Fibroblast of upper back skin (primary cell): Measurements from ENCODE around the gene DIP2A.
"Not testable (repeated sequence)": the region's sequence is repeated elsewhere in the genome, so short reads cannot be mapped to it uniquely, and the experiment has no call there.

Experiments
- DNase-seq: peaks from one replicate; pipeline ENCODE4 v3.0.0-alpha.2; 2013

The DIP2A gene

GRCh38 chr21:46454142-46454541, 4.5 kb upstream of the DIP2A start:
- no peak for DNase-seq

GRCh38 chr21:46454634-46455390, 3.9 kb upstream of the DIP2A start:
- DNase-seq: no peak

- peak; percentile 57 for DNase-seq
Measured at GRCh38 chr21:46455575-46456385, 2.9 kb upstream of the DIP2A start.

DNA sequence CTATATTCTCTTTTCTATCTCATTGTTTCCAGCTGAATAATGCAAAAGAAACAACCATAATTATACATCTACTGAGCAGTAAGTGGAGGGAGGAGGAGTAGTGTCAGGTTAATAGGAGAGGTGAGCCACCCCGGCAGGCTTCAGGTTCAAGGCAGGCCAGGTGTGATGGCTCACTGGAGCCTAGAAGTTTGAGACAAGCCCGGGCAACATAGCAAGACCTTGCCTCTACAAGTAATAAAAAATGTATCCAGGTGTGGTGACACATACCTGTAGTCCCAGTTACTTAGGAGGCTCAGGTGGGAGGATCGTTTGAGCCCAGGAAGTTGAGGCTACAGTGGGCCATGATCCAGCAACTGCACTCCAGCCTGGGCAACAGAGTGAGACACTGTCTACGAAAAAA, 1.9 kb upstream of the DIP2A start:
- no peak for DNase-seq

GRCh38 chr21:46457801-46458314, 833 bp upstream of the DIP2A start:
- DNase-seq: peak; percentile 13

GRCh38 chr21:46459024-46459355, 299 bp downstream of the DIP2A start:
- no peak for DNase-seq

DNA sequence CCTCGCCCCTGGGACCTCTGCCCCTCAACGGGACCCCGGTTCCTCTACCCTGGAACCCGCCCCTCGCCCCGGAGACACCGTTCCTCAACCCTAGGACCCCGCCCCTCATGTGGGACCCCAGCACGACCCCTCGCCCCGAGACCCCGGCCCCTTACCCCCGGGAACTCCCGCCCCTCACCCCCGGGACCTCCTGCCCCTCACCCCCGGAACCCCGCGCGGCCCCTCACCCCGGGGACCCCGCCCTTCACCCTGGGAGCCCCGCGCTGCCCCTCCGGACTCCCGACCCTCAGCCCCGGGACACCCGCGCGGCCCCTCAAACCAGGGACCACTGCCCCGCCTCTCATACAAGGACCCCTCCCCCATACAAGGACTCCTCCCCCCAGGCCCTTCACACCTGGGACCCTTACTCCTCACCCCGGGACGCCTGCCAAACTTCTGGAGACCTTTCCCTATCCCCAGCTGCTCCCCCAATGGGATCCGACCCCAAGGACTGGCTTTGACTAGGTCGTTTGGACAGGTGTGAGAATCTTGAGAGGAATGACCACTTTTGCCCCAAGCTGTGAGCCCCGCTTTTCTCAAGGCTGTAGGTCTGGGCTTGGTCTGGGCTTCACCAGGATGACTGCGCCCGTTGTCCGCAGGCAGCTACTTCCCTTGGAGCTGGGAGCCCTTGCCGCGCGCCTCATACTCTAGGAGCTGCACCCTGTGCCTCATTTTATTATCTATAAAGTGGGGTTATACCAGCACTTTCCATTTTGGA, 843 bp downstream of the DIP2A start:
- DNase-seq: peak; percentile 27

GRCh38 chr21:46461909-46462308, 3.2 kb downstream of the DIP2A start:
- no peak for DNase-seq

GRCh38 chr21:46465153-46465552, 6.5 kb downstream of the DIP2A start:
- DNase-seq: not testable (repeated sequence)

DNA sequence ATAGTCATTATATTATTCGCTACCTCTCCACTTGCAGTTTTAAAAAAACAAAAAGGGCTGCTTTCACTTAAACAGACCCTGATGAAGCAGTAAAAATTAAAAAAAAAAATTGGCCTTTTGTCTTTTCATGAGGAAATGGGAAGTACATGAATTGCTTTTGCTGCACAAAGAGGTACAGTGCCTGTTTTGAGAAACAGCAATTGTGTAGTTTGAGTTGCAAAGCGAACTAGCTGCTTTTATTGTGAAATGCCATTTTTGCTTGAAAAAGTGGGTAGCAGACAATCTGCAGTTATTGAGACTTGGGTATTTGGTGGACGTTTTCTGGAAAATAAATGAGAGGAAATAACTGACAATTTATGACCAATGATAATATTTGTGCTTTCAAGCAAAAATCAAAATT, 7.0 kb downstream of the DIP2A start:
- DNase-seq: no peak

DNA sequence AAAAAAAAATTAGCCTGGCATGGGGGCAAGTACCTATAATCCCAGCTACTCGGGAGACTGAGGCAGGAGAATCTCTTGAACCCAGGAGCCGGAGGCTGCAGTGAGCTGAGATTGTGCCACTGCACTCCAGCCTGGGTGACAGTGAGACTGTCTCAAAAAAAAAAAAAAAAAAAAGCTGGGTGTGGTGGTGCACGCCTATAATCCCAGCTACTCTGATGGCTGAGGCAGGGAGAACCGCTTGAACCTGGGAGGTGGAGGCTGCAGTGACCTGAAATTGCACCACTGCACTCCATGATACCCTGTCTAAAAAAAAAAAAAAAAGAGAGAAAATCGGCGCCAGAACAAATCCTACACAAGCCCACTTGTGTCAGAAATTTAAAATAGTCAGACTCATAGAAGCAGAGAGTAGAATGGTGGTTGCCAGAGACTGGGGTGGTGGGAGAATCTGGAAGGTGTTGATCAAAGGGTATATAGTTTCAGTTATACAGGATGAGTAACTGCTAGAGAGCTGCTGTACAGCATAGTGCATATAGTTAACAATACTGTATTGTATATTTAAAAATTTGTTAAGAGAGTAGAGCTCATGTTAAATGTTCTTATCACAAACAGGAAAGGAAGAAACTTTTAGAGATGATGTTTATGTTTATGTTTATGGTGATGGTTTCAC, 9.6 kb downstream of the DIP2A start:
- DNase-seq: no peak

DNA sequence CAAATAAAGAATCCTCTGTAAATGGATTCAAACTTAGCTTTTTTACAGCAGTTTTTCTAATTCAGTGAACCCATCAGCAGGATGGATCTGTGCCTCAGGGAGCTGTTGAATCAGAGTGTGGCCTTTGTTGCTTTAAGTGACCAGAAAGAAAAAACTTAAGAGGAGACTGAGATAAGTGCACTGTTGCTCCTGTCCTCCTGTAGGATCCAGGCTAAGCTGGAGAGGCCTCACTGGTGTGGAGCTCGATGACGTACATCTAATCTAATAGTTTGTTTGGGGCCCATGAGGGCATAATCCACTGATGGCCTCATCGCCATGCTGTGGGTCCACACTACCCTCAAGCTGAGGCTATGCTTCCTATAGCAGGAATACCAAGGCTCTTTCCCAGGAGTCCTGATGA, 10.6 kb downstream of the DIP2A start:
- no peak for DNase-seq

DNA sequence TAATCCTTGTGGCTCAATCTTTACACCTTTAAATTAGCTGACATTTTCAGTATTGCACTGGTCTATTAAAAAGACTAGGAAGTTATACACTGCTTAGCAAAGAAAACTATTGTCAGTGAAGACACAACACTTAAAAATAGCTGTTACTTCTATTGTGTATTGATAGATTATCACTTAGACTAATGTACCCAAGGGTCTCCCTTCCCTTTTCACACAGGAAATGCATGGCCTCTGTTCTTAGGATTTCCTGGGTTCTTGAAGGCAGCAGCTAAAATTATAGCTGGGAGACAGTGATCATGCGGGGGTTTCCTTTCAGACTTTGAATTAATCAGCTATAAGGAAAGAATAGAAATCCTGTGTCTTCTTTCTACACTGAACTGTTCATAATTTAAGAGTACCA, 12.8 kb downstream of the DIP2A start:
- DNase-seq: no peak

DNA sequence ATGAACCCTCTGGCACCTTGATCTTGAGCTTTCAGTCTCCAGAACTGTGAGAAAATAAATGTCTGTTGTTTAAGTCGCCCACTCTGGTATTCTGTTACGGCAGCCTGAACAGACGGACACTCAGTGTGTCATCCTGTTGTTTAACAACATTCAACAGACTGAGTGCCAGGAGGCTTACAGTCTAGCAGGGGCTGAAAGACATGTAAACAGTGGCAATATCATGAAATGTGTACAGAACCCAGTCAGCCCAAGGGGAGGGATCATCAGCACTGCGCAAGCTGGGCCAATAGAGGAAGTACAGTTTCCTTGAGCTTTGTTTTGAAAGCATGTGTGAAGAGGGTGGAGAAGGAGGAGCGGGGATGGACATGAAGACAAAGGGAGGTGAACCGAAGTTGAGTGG, 13.6 kb downstream of the DIP2A start:
- no peak for DNase-seq

GRCh38 chr21:46474382-46474781, 15.7 kb downstream of the DIP2A start:
- no peak for DNase-seq

DNA sequence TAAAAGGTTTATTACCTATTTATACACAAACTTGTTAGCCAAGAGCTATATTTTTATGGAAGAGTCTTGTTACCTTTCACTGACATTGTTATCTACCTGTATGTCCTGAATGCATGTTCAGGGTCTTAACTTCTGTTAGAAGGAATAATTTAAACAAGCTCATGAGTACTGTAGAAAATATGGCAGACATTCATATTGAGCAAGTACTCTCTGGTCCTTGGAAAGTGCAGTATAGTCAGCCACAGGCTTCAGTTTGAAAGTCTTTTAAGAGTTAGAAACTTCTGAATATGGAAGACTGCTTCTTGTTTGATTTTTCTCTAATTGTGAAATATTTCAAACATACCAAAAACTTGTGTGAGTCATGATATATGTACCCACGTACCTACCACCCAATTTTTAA, 16.6 kb downstream of the DIP2A start:
- DNase-seq: peak; percentile 2

DNA sequence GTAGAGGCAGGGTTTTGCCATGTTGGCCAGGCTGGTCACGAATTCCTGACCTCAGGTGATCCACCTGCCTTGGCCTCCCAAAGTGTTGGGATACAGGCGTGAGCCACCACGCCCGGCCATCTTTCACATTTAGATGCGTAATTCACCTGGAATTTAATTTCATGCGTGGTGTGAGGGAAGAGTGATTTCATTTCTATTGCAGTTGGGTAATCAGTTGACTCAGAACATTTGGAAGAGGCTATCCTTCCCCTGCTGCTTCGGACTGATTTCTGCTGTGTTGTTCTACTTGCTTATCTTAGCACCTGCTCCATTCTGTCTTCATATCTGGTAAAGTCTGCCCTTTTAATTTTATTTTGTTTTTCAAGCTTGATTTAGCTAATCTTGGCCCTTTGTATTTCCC, 19.1 kb downstream of the DIP2A start:
- peak; percentile 6 for DNase-seq

- DNase-seq: no peak
Measured at GRCh38 chr21:46478910-46479309, 20.2 kb downstream of the DIP2A start.

- no peak for DNase-seq
Measured at GRCh38 chr21:46480466-46480865, 21.8 kb downstream of the DIP2A start.

DNA sequence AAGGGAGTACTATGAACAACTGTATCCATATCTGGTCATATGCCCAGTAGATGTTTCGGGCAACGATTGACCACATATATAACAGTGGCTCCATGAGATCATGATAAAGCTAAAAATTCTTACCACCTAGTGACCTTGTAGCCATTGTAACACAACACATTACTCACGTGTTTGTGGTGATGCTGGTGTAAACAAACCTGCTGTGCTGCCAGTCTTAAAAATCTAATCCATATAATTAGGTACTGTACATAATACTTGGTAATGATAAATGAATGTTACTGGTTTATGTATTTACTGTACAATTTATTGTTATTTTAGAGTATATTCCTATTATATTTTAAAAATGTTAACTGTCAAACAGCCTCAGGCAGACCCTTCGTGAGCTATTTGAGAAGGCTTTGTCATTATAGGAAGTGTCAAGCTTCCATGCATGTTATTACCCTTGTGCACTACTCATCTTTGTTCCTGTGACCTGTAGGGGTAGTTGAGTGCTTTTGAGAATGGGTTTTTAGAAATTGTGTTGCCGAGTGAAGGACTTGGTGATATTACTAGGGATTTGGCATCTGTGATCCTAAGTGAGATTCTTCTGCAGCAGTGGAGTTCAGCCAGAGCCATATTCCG, 23.6 kb downstream of the DIP2A start:
- DNase-seq: no peak

- no peak for DNase-seq
Measured at GRCh38 chr21:46482846-46483231, 24.1 kb downstream of the DIP2A start.
